H9 (cell line): ENCODE data around the gene MAP7. TPM values are rescaled to one million over a fixed set of nuclear protein-coding genes. Genes with fewer than 3 reads are reported as not detected.
A peak's percentile ranks its signal among the peaks of the same experiment; 100 is the strongest.

Experiments used
- DNase-seq: peaks from one replicate; pipeline ENCODE4 v3.0.0-alpha.2; 2017
- H2AFZ ChIP-seq: one replicate; pipeline ENCODE4 v1.6.1; 2013; ENCODE audit warnings: mild to moderate bottlenecking, low read length, control low read depth, moderate library complexity
- H2AK5ac ChIP-seq: 2 replicates; pipeline ENCODE4 v1.6.1; 2013; ENCODE audit warnings: low read length, control low read depth, mixed read lengths; ENCODE audit not compliant: insufficient read length
- H2BK120ac ChIP-seq: one replicate; pipeline ENCODE4 v1.6.1; 2013; ENCODE audit warnings: low read depth, mild to moderate bottlenecking, low read length, control low read depth, inconsistent platforms; ENCODE audit not compliant: poor library complexity, severe bottlenecking
- H2BK12ac ChIP-seq: 2 replicates; pipeline ENCODE4 v1.6.1; 2013; ENCODE audit warnings: low read length, control low read depth, mixed read lengths, low read depth; ENCODE audit not compliant: insufficient read length
- H2BK15ac ChIP-seq: 2 replicates; pipeline ENCODE4 v1.6.1; 2013; ENCODE audit warnings: low read depth, low read length, control low read depth
- H2BK20ac ChIP-seq: one replicate; pipeline ENCODE4 v1.6.1; 2013; ENCODE audit warnings: low read depth, mild to moderate bottlenecking, low read length, control low read depth, inconsistent platforms; ENCODE audit not compliant: poor library complexity, severe bottlenecking
- H2BK5ac ChIP-seq: 2 replicates; pipeline ENCODE4 v1.6.1; 2013; ENCODE audit warnings: low read length, control low read depth, mixed read lengths; ENCODE audit not compliant: insufficient read length
- H3K14ac ChIP-seq: 2 replicates; pipeline ENCODE4 v1.6.1; 2013; ENCODE audit warnings: low read length, control low read depth; ENCODE audit not compliant: insufficient read depth
- H3K18ac ChIP-seq: 2 replicates; pipeline ENCODE4 v1.6.1; 2013; ENCODE audit warnings: low read depth, mild to moderate bottlenecking, mixed read lengths, low read length, control low read depth; ENCODE audit not compliant: insufficient read length
- H3K23ac ChIP-seq: 2 replicates; pipeline ENCODE4 v1.6.1; 2013; ENCODE audit warnings: low read length, control low read depth, mixed read lengths, low read depth; ENCODE audit not compliant: insufficient read length
- H3K23me2 ChIP-seq: 2 replicates; pipeline ENCODE4 v1.6.1; 2013; ENCODE audit warnings: low read depth, mild to moderate bottlenecking, mixed read lengths, low read length, control low read depth; ENCODE audit not compliant: insufficient read length, poor library complexity, severe bottlenecking
- H3K27ac ChIP-seq: 2 replicates; pipeline ENCODE4 v1.5.1; 2013; ENCODE audit warnings: low read length, control low read depth, mixed read lengths, low read depth; ENCODE audit not compliant: insufficient read length
- H3K27me3 ChIP-seq: 2 replicates; pipeline ENCODE4 v1.6.1; 2013; ENCODE audit warnings: low read length, control low read depth, inconsistent platforms; ENCODE audit not compliant: insufficient read depth
- H3K4ac ChIP-seq: 2 replicates; pipeline ENCODE4 v1.6.1; 2013; ENCODE audit warnings: low read depth, mild to moderate bottlenecking, control low read depth, inconsistent platforms, low read length, moderate library complexity
- H3K4me1 ChIP-seq: 2 replicates; pipeline ENCODE4 v1.6.1; 2013; ENCODE audit warnings: low read length, control low read depth, inconsistent platforms; ENCODE audit not compliant: insufficient read depth
- H3K4me2 ChIP-seq: 2 replicates; pipeline ENCODE4 v1.6.1; 2013; ENCODE audit warnings: low read length, control low read depth, mixed read lengths; ENCODE audit not compliant: insufficient read length, insufficient read depth
- H3K56ac ChIP-seq: 2 replicates; pipeline ENCODE4 v1.6.1; 2013; ENCODE audit warnings: low read depth, mild to moderate bottlenecking, mixed read lengths, low read length, control low read depth; ENCODE audit not compliant: insufficient read length
- H3K79me1 ChIP-seq: 2 replicates; pipeline ENCODE4 v1.6.1; 2013; ENCODE audit warnings: low read depth, mild to moderate bottlenecking, moderate library complexity, low read length, control low read depth, inconsistent platforms; ENCODE audit not compliant: insufficient read depth, poor library complexity, severe bottlenecking
- H3K79me2 ChIP-seq: 2 replicates; pipeline ENCODE4 v1.6.1; 2013; ENCODE audit warnings: low read length, control low read depth, inconsistent platforms; ENCODE audit not compliant: insufficient read depth
- H3K9ac ChIP-seq: 2 replicates; pipeline ENCODE4 v1.6.1; 2013; ENCODE audit warnings: low read length, control low read depth, mixed read lengths; ENCODE audit not compliant: insufficient read length; ENCODE audit errors: extremely low read depth
- H3K9me3 ChIP-seq: one replicate; pipeline ENCODE4 v1.6.1; 2013; ENCODE audit warnings: low read depth, low read length, inconsistent platforms; ENCODE audit not compliant: control insufficient read depth
- H3T11ph ChIP-seq: one replicate; pipeline ENCODE4 v1.6.1; 2013; ENCODE audit warnings: mild to moderate bottlenecking, low read length, control low read depth, inconsistent platforms
- H4K20me1 ChIP-seq: one replicate; pipeline ENCODE4 v1.6.1; 2013; ENCODE audit not compliant: control insufficient read depth, insufficient read length, insufficient read depth
- H4K5ac ChIP-seq: 2 replicates; pipeline ENCODE4 v1.6.1; 2013; ENCODE audit warnings: low read depth, mild to moderate bottlenecking, mixed read lengths, low read length, control low read depth; ENCODE audit not compliant: insufficient read length
- H4K8ac ChIP-seq: replicated peaks from 2 replicates; pipeline ENCODE4 v1.6.1; 2013; ENCODE audit warnings: low read length, control low read depth, mixed read lengths, low read depth; ENCODE audit not compliant: insufficient read length
- H4K91ac ChIP-seq: 2 replicates; pipeline ENCODE4 v1.6.1; 2013; ENCODE audit warnings: low read depth, mild to moderate bottlenecking, moderate library complexity, mixed read lengths, low read length, control low read depth; ENCODE audit not compliant: insufficient read length
- H3K27ac Mint-ChIP-seq, 3 experiments: 2 replicates in 2 of 3; 3 replicates in 1 of 3; pipeline ENCODE4 v1.8.0; 2020 to 2021; ENCODE audit warnings: mixed read lengths in 3 of 3, mild to moderate bottlenecking in 1 of 3, moderate library complexity in 1 of 3
- H3K27me3 Mint-ChIP-seq: 2 replicates; pipeline ENCODE4 v1.8.0; 2021; ENCODE audit warnings: low read depth, mild to moderate bottlenecking, moderate library complexity, mixed read lengths
- H3K36me3 Mint-ChIP-seq, 3 experiments: 2 replicates in 2 of 3; 3 replicates in 1 of 3; pipeline ENCODE4 v1.8.0; 2020 to 2021; ENCODE audit warnings: low read depth in 3 of 3, mixed read lengths in 3 of 3; ENCODE audit not compliant: insufficient read depth in 1 of 3
- H3K4me1 Mint-ChIP-seq, 2 experiments: 2 replicates each; pipeline ENCODE4 v1.8.0; 2020; ENCODE audit warnings: mixed read lengths in 2 of 2
- H3K4me3 Mint-ChIP-seq, 2 experiments: 2 replicates in 1 of 2; 3 replicates in 1 of 2; pipeline ENCODE4 v1.8.0; 2020 to 2021; ENCODE audit warnings: mild to moderate bottlenecking in 2 of 2, mixed read lengths in 2 of 2, moderate library complexity in 1 of 2
- H3K9me3 Mint-ChIP-seq, 2 experiments: 2 replicates in 1 of 2; 3 replicates in 1 of 2; pipeline ENCODE4 v1.8.0; 2020; ENCODE audit warnings: mild to moderate bottlenecking in 2 of 2, mixed read lengths in 2 of 2, moderate library complexity in 1 of 2
- WGBS: extraction: QIAGEN DNeasy Blood & Tissue Kit; methylation state at CpG from one replicate; pipeline ENCODE4 v1.1.7; 2013; ENCODE audit warnings: missing lambda C conversion rate, low lambda C conversion rate, mixed read lengths; ENCODE audit not compliant: insufficient read length; ENCODE audit errors: extremely low coverage; 5-methylcytosine and 5-hydroxymethylcytosine counted together
- total RNA-seq: library from RNA; stranded (reverse); gene quantifications from 2 replicates; pipeline ENCODE4 v1.2.1, GENCODE V29; 2021
- TF ChIP-seq, protein P1 (sequence below): fragments of 200-600 bp; sonication (generic); conservative IDR thresholded peaks from 3 replicates; pipeline ENCODE4 v1.8.0; 2021; ENCODE audit warnings: antibody characterized with exemption, mild to moderate bottlenecking

Gene MAP7
- total RNA-seq, 1 experiment from 2014 or later: 51.1 TPM

DNA sequence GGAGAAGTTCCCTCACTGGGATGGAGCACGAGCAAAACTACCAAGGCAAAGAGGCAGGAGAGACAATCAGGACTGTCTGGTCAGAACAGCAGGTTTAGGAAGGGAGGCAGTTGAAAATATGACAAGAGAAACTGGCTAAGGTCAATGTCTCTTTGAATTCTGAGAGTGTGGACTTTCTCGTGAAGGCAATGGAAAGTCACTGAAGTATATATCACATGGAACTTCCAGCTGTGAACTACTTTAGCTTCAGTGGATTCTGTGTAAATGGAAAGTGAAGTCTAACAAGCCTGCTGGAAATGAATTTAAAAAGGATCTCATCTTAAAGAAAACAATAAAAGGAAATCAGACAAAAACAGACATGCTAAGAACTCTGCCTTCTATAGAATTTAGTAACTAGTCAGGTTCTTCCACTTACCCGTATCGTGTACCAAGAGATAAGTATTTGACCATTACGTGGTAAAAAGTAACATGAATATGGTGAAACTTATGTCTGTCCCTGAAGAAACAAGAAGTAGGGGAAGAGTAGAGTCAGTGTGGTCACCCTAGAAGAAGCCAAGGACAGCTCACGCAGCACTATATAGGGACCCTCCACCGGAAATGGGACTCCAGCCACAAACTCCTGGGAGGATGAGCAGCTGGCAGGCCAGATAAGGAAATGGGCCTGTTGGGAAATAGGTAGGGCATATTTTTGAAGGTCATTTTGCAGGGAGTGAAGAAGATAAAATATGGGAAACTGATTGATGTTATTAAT is 123.4 kb downstream of the MAP7 start:
- Histone ChIP-seq H3K79me1 (no peaks in the 10 kb centered on the region), H3K27ac (no peak overlapping the region), H3K79me2 (peaks cover 3% of the 10 kb centered on the region; the same call in 1 of the 2 replicates), H2BK12ac (no peak overlapping the region), H2BK120ac (no peak overlapping the region), H3K9ac (no peak overlapping the region), H4K8ac (no peak overlapping the region), H4K5ac (no peak overlapping the region), H2AK5ac (no peak overlapping the region), H2AFZ (no peak overlapping the region), H3K27me3 (no peaks in the 10 kb centered on the region), H3K14ac (no peak overlapping the region), H3K4ac (no peak overlapping the region), H3K9me3 (no peaks in the 10 kb centered on the region), H3K18ac (no peak overlapping the region), H3K23me2 (no peaks in the 10 kb centered on the region), H2BK20ac (no peak overlapping the region), H3K4me1 (peaks cover 10% of the 10 kb centered on the region; the same call in 1 of the 2 replicates), H2BK5ac (no peak overlapping the region), H3K56ac (no peak overlapping the region), H2BK15ac (no peak overlapping the region; the same call in 1 of the 2 replicates), H4K20me1 (no peaks in the 10 kb centered on the region), H3K23ac (no peak overlapping the region), H4K91ac (no peak overlapping the region), H3K4me2 (no peak overlapping the region), H3T11ph (no peak overlapping the region)
- DNase-seq: no peak
- Mint-ChIP-seq H3K9me3 (no peaks in the 10 kb centered on the region), H3K27ac (peak overlapping the region in 2 of 3 experiments; percentile 4 to 19; a peak in 3 of 7 replicates), H3K36me3 (peaks cover 0 to under 1% (median 0%) of the 10 kb centered on the region in 3 experiments; a peak in 1 of 7 replicates), H3K4me1 (peaks cover 24 to 37% of the 10 kb centered on the region in 2 experiments), H3K27me3 (no peaks in the 10 kb centered on the region), H3K4me3 (no peak overlapping the region)
- WGBS: no CpG with 5 or more reads among the region's 7 CpGs
- TF ChIP-seq, protein P1, sequence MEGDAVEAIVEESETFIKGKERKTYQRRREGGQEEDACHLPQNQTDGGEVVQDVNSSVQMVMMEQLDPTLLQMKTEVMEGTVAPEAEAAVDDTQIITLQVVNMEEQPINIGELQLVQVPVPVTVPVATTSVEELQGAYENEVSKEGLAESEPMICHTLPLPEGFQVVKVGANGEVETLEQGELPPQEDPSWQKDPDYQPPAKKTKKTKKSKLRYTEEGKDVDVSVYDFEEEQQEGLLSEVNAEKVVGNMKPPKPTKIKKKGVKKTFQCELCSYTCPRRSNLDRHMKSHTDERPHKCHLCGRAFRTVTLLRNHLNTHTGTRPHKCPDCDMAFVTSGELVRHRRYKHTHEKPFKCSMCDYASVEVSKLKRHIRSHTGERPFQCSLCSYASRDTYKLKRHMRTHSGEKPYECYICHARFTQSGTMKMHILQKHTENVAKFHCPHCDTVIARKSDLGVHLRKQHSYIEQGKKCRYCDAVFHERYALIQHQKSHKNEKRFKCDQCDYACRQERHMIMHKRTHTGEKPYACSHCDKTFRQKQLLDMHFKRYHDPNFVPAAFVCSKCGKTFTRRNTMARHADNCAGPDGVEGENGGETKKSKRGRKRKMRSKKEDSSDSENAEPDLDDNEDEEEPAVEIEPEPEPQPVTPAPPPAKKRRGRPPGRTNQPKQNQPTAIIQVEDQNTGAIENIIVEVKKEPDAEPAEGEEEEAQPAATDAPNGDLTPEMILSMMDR: no peak
